H1 (cell line): Measurements from ENCODE around the gene CC2D1B. TPM values are rescaled to one million over a fixed set of nuclear protein-coding genes. Genes with fewer than 3 reads are reported as not detected.

Experiments used
- ASH2L ChIP-seq: fragments of 200-600, 300-600 bp; sonication (generic); IDR thresholded peaks from one replicate; pipeline ENCODE4 v1.7.1; 2017; ENCODE audit warnings: low read length
- BACH1 ChIP-seq: IDR thresholded peaks from 2 replicates; pipeline ENCODE4 v1.6.1; 2012; ENCODE audit warnings: low read length, improper control_type of control experiment
- EP300 ChIP-seq, 2 experiments: IDR thresholded peaks; 1 replicate in 1 of 2; 2 replicates in 1 of 2; pipeline ENCODE4 v1.6.1; 2011 to 2012; ENCODE audit warnings: low read depth in 2 of 2, low read length in 2 of 2, mild to moderate bottlenecking in 2 of 2, borderline replicate concordance in 1 of 2, inconsistent platforms in 1 of 2, moderate library complexity in 1 of 2
- EZH2 ChIP-seq: fragments of 200-600 bp; sonication (generic); IDR thresholded peaks from 2 replicates; pipeline ENCODE4 v1.7.1; 2012; ENCODE audit warnings: low read depth, mild to moderate bottlenecking, moderate library complexity, low read length, inconsistent platforms; ENCODE audit not compliant: severe bottlenecking
- HDAC2 ChIP-seq, 2 experiments: fragments of 300-600 bp in 1 of 2; sonication (generic) in 1 of 2; IDR thresholded peaks; 2 replicates each; pipeline ENCODE4 v1.6.1; 2011 to 2012; ENCODE audit warnings: low read depth in 2 of 2, low read length in 2 of 2, mild to moderate bottlenecking in 2 of 2, moderate library complexity in 2 of 2, borderline replicate concordance in 1 of 2, inconsistent platforms in 1 of 2
- JUND ChIP-seq: IDR thresholded peaks from 2 replicates; pipeline ENCODE4 v1.6.1; 2011; ENCODE audit warnings: mild to moderate bottlenecking, improper control_type of control experiment, low read length
- KDM1A ChIP-seq: fragments of 200-600, 300-600 bp; sonication (generic); IDR thresholded peaks from 2 replicates; pipeline ENCODE4 v1.7.1; 2016; ENCODE audit warnings: mild to moderate bottlenecking, low read length, borderline replicate concordance
- KDM4A ChIP-seq: IDR thresholded peaks from one replicate; pipeline ENCODE4 v1.7.1; 2012; ENCODE audit warnings: low read depth, mild to moderate bottlenecking, moderate library complexity, low read length, inconsistent platforms; ENCODE audit not compliant: severe bottlenecking
- NRF1 ChIP-seq: IDR thresholded peaks from 2 replicates; pipeline ENCODE4 v1.6.1; 2011; ENCODE audit warnings: mild to moderate bottlenecking, low read depth, low read length, improper control_type of control experiment
- POU5F1 ChIP-seq: IDR thresholded peaks from 2 replicates; pipeline ENCODE4 v1.6.1; 2011; ENCODE audit warnings: low read depth, mild to moderate bottlenecking, low read length, moderate library complexity
- RNF2 ChIP-seq: fragments of 200-900, 300-1000 bp; sonication (generic); IDR thresholded peaks from 2 replicates; pipeline ENCODE4 v1.7.1; 2016; ENCODE audit warnings: borderline replicate concordance, low read depth, mild to moderate bottlenecking, antibody characterized with exemption, low read length; ENCODE audit not compliant: poor library complexity, severe bottlenecking; ENCODE audit errors: missing control alignments
- SAP30 ChIP-seq: fragments of 300-600 bp; sonication (generic); IDR thresholded peaks from 2 replicates; pipeline ENCODE4 v1.7.1; 2012; ENCODE audit warnings: low read length, moderate library complexity, mild to moderate bottlenecking, inconsistent platforms; ENCODE audit not compliant: insufficient read depth, insufficient replicate concordance
- SP1 ChIP-seq: IDR thresholded peaks from 2 replicates; pipeline ENCODE4 v1.6.1; 2011; ENCODE audit warnings: low read depth, low read length
- TAF7 ChIP-seq: optimal IDR thresholded peaks from 2 replicates; pipeline ENCODE3; 2011; ENCODE audit warnings: low read depth, mild to moderate bottlenecking, inconsistent platforms, low read length, moderate library complexity, borderline replicate concordance
- YY1 ChIP-seq: IDR thresholded peaks from 2 replicates; pipeline ENCODE4 v1.6.1; 2011; ENCODE audit warnings: low read depth, mild to moderate bottlenecking, low read length
- polyA plus RNA-seq, 7 experiments: library from polyadenylated mRNA; depleted of rRNA in 3 of 7; stranded (reverse) in 5 of 7; unstranded in 2 of 7; fragments of >200 nt in 5 of 7; fragments of 200-250 nt in 2 of 7; gene quantifications; 1 replicate in 5 of 7; 2 replicates in 1 of 7; 4 replicates in 1 of 7; pipeline versions ENCODE4 v1.2.1 to v1.2.3, GENCODE V29; 2011 to 2013; ENCODE audit warnings: missing spikeins in 2 of 7, mixed read lengths in 2 of 7
- total RNA-seq: library from RNA; stranded (reverse); fragmentation: NEBNext Ultra II Directional; extraction: Animal tissue kit (Norgen Biotek cat#: 25700); gene quantifications from 2 replicates; pipeline ENCODE4 v1.2.1, GENCODE V29; 2021
- TF ChIP-seq, protein P1 (sequence below): IDR thresholded peaks from 2 replicates; pipeline ENCODE4 v1.6.1; 2011; ENCODE audit warnings: low read length, improper control_type of control experiment
- TF ChIP-seq, protein P2 (sequence below): IDR thresholded peaks from 2 replicates; pipeline ENCODE4 v1.6.1; 2012; ENCODE audit warnings: low read length, inconsistent platforms

The CC2D1B gene
- total and polyA plus RNA-seq, 2 of the 8 experiments (the other 6 are each of a cell fraction or from before 2014, with no cell fraction given) = 7.4 to 13.1 TPM

DNA sequence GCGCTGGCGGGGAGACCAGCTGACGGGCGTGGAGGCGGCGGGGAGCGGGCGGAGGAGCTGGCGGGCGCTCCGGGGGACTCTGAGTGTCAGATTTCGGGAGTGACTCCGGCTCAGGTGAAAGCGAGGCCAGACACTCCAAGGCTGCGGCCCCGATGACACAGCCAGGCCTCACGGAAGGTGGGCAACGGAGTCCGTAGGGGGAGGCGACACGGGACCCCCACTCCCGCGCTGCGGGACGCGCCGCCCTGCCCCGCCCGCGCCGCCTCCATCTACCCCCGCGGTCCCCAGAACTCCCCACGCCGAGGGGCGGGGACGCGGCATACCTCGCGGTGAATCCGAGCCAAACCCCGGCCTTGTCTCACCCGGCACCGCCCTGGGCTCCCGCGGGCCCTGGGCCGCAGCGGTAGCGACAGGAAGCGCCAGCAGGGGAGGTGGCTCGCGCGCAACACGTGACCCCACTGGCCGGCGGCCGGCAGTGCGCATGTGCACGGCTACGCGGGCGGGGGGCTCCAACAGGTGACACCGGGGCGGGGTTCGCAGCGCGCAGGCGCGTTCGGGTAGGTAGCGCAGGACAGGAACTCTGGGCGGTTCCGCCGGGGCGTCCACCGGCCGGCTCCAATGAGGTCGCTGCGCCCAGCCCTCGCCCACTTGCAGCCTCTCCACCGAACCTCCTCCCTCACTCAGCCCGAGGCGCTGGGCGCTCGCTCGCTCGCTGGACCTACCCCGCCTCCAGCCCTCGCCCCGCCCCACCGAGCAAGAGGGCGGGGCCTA, at the start of gene CC2D1B (continued):
- TF ChIP-seq KDM4A (peak; percentile 66), BACH1 (no peak), KDM1A (no peak), JUND (no peak), EZH2 (no peak), NRF1 (peak; percentile 96), POU5F1 (no peak), EP300 (IDR thresholded peaks at IDR 0.05; ENCODE audit: borderline replicate concordance in 1 of 2, low read depth in 2 of 2, low read length in 2 of 2) (no peak), SAP30 (no peak), HDAC2 (IDR thresholded peaks at IDR 0.05; ENCODE audit: borderline replicate concordance in 1 of 2, low read depth in 2 of 2, low read length in 2 of 2) (peak in 1 of 2 experiments; percentile 63; a peak in 1 of 4 replicates), RNF2 (no peak), ASH2L (peak; percentile 73), SP1 (peak; percentile 23; the same call in 1 of the 2 replicates), TAF7 (no peak), YY1 (no peak)
- TF ChIP-seq, protein P1, sequence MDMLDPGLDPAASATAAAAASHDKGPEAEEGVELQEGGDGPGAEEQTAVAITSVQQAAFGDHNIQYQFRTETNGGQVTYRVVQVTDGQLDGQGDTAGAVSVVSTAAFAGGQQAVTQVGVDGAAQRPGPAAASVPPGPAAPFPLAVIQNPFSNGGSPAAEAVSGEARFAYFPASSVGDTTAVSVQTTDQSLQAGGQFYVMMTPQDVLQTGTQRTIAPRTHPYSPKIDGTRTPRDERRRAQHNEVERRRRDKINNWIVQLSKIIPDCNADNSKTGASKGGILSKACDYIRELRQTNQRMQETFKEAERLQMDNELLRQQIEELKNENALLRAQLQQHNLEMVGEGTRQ = peak; percentile 98
- TF ChIP-seq, protein P2, sequence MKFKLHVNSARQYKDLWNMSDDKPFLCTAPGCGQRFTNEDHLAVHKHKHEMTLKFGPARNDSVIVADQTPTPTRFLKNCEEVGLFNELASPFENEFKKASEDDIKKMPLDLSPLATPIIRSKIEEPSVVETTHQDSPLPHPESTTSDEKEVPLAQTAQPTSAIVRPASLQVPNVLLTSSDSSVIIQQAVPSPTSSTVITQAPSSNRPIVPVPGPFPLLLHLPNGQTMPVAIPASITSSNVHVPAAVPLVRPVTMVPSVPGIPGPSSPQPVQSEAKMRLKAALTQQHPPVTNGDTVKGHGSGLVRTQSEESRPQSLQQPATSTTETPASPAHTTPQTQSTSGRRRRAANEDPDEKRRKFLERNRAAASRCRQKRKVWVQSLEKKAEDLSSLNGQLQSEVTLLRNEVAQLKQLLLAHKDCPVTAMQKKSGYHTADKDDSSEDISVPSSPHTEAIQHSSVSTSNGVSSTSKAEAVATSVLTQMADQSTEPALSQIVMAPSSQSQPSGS = no peak
